Measurements from ENCODE around the gene EPSTI1.
A peak's percentile ranks its signal among the peaks of the same experiment; 100 is the strongest.
"Not testable (repeated sequence)": the region's sequence is repeated elsewhere in the genome, so short reads cannot be mapped to it uniquely, and the experiment has no call there.

Gene EPSTI1

DNA sequence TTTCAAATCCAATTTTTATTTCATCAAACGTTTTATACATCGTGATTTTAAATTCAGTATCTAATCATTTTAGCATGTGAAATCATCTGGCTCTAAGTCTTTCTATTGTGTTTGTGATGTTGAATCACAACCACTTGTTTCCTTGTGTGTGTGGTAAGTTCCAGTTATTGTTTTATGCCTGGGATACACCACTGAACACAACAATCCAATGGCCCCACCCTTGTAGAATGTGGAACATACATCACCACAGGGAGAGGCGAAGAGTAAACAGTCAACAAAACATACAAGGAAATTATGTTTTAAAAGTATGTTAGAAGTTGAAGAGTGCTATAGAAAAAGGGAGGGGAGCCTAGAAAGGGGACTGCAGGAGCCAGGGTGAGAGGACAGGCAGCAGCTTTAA, 100.5 kb downstream of the EPSTI1 start:
- no peak for DNase-seq

- DNase-seq: no peak
These were observed 106.7 kb downstream of the EPSTI1 start for GRCh38 chr13:42885325-42885724.

DNA sequence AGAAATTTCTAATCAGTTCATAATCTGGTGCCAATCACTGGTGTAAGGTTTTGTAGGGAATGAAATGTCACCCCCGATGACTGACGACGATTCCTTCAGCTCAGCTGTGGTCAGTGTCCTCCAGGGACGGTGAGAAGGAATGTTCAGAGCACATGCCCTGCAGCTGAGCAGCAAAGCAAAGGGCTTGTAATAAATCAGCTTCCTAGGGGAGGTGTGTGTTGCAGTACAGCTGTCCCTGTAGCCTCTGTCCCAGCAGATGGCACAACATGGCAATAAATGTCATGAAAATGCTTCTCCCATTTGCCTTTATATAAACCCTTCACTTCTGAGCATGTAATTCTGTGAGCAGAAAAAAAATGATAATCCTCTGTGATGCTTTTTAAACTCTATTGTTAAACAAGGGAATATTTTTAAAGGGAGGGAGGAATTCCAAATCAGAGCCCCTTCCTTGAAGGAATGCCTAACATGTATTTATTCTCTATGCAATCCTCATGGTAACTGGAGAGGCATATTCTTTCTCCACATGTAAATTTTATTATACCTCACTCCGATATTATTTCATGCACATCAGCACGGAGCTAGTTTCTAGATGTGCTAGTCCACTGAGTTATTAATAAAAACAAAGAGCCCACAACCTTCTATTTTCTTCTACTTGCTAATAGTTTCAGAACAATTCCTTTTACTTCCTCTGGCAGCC, 108.1 kb downstream of the EPSTI1 start:
- no peak for DNase-seq

DNA sequence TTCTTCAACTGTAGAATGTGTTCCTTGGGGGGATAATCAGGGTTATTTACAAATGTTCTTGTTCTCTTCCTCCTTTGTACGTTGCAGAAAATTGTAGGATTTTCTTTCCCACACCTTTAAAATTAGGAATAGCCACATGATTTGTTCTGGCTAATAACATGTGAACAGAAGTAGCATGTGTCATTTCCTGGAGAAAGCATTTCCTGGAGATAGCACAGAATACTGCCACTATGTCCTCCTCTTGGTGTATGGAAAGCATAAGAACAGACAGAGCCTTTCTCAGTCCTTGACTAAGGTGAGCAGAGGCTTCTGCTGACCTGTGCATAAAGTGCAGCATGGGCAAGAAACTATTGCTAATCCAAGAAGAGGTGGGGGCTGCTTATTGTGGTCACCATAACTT, 108.9 kb downstream of the EPSTI1 start:
- no peak for DNase-seq

DNA sequence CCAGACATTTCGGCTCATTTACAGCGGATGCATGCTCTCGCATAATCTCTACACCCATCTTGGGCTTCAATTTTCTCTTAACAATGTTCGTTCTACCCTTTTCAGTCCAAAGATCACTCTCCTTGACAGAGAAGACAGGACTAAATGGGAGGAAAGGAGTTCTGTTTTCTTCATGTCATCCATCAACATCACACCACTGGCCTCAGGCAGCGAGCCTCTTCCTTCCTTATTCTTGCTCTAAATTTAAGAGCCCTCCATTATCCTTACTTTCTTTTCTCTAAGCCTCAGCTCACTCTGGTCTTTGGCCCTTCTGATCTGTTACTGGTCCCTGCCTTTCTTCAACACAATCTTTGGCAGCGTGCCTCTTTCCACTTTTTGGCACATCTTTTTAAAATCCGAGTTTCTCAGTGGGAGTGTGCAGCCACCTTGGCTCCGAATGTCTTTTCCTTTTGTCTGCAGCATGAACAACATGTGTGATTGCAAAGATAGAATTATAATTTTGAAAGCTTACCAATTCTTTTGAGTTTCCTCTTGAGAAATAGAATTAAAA, 111.9 kb downstream of the EPSTI1 start:
- no peak for DNase-seq

GRCh38 chr13:42878721-42879120, 113.3 kb downstream of the EPSTI1 start:
- DNase-seq: no peak

DNA sequence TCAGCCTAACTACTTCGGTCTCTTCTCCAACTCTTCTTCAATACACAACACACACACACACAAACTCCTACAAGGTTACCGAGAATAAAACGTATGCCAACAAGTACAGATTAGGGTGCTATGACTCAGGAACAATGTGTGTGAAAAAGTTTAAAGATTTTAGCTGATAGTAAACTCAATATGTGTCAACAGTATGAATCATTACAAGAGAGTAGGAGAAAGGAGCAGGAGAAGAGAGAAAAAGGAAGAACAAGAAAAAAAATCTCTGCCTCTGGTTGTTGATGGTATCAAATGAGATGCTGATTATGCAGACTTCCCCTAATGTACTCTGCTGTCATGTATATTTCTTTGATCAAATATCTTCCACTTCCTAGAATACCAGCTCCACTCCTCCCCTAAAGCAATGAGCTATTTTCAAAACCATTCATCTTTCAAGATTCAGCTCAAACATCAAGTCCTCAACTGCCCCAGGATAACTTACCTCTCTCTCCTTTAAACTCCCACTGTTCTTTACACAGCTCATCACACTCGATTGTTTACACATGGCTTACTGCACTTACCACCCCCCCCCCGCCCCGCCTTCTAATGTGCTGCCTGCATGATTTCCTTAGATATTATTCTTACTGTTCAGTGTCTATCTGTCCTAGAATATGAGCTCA, 115.0 kb downstream of the EPSTI1 start:
- no peak for DNase-seq

DNA sequence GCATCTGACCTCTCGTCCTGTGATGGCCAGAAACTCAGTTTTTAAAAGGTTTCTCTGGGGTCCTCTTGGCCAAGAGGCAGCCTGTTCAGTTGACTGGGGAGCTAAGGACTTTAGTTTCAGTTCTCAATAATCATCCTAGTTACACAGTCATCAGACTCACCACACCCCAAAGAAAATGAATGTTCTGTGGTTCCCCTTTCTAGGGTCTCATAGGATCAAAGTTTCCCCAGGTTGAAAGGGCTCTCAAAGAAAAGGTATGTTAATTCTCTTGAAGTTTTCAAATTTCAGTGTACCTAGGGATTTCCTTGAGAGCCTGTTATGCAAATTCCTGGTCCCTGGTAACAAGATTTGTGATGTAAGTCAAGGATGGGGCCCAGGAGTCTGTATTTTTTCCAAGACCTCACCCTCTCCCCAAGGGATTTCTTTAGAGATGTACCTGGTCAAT, 115.7 kb downstream of the EPSTI1 start:
- DNase-seq: peak; percentile 22

DNA sequence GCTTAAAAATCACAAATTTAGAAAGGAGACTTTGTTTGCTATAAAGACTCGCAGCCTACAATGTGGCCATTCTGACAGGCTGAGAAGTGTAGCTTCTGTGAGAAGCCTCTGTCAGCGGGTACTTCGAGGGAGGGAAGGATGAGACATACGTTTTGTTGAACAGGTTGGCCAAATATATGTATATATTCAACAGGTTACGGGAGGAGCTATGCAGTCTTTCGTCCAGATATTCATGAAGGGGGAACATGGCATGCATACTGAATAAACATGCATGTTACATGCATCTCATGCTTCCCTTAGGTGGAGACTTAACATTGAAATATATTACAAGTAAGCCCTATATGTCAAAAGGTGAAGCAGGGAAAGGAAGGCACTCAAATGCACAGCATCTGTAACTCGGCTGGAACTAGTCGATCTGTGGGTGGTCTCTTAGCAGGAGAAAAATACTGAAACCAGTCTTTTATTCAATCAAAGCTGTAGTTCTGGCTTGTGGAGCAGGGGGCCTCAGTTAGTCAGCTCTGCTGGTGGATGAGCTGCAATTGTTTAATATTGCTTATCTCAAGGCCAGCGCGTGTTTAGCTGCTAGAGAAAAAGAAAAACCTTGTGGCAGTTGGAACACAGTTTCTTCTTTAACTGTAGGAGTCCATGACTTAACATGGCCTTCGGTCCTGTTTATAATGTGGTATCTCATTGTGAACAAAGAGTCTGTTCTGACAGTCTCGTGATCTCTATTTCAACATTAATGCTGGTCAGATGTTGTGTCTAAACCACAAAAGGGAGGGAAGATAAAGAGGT, 116.4 kb downstream of the EPSTI1 start:
- no peak for DNase-seq

DNA sequence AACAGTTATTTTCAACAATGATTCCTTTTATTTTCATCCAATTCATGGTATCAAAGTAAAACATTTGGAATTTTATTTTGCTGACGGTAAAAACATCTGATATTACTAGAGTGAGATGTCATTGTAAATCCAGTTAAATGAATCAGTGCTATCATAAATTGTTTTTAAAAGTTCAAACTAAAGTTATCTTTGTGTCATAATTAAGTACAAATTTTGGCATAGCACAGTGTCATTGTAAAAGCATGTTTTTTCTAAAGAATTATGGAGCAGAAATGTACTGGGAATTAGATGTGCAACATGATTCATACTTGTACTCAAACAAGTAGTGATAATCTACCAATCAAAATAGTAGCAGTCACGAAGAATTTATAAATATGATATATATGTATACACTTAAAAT, 117.8 kb downstream of the EPSTI1 start:
- DNase-seq: no peak

GRCh38 chr13:42873081-42873480, 119.0 kb downstream of the EPSTI1 start:
- DNase-seq: no peak

DNA sequence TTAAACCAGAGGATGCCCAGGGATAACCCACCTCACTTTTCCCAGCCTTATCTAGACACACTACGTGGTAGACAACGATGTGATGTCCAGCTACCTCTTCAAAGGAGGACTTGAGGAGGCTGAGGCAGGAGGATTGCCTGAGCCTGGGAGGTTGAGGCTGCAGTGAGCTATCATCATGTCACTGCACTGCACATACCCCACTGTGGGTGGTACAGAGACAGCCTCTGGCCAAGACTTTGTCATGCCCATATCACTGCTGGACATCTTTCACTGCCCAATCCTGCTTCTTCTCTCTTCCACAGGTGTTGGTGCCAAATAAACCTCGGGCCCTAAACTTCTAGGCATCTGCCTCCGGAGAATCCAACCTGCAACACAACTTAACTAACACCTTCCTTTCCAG, 124.8 kb downstream of the EPSTI1 start:
- DNase-seq: no peak

DNA sequence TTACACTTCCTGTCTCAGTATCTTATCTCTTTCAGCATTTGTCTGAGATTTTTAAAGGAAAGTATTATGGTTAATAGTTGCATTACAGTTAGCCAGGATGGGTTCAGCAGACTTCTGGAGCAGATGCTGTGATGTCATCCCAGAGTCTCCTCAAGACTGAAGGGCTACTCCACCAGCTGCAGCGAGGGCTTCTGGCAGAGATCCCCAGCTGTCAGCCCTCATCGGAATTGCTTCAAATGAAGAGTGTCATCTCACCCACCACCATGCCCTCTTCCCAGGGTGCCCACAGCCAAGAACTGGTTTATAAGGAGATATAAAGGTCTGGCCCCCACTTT, 126.3 kb downstream of the EPSTI1 start:
- no peak for DNase-seq

DNA sequence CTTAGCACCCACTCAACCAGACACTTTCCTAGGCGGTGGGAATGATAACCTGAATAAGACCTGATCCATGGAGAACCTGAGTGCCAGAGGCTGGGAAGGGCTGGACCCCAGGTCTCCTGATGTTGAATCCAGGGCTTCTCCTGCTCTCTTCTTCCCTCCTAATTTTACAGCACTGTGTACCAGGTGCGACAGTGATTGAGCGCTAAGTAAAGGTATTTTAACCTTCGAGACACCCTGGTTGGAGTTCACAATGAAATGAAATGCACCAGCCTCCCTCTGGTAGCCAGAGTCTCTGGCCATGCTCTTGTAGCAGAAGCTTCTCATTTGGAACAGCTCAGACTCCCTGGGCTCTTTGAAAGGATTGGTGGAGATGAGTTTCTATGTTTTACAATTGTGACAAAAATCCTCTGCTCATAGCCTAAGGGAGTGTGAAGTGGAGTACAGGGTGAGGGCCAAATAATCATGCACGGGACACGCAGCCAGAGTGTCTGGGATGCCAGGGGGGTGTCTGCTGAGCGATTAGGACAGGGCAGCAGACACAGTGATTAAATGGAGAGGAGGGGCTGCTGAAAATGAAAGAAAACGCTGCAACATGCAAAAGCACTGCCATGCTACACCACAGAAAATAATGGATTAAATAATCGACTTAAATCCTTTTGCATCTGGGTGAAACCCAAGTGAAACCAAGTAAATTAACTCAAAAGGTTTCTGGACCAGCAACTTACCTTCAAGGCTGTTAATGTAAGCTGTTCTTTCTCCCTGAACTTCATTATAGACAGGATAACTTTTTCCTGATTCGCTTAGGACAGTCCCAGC, 126.9 kb downstream of the EPSTI1 start:
- DNase-seq: no peak

GRCh38 chr13:42862370-42862769, 129.7 kb downstream of the EPSTI1 start:
- DNase-seq: not testable (repeated sequence)

DNA sequence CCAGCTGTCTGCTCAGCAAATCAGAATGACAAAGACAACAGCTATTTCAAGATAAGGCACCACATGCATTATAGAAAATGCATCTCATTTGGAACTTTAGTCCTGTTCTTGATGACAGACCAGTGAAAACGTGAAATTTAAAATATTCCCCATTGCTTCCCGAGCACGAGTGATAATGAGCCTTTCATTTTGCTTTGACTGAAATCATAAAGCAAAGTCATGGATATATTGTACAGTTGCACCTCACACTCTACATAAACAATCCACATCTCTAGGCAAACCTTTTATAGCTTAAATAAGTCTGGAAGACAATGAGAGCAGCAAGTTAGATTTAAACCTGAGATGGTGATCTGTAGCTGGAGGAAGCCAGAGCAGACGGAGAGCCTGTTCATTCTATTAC, 131.6 kb downstream of the EPSTI1 start:
- DNase-seq: no peak

- no peak for DNase-seq
These were observed 132.3 kb downstream of the EPSTI1 start for GRCh38 chr13:42859760-42860159.

DNA sequence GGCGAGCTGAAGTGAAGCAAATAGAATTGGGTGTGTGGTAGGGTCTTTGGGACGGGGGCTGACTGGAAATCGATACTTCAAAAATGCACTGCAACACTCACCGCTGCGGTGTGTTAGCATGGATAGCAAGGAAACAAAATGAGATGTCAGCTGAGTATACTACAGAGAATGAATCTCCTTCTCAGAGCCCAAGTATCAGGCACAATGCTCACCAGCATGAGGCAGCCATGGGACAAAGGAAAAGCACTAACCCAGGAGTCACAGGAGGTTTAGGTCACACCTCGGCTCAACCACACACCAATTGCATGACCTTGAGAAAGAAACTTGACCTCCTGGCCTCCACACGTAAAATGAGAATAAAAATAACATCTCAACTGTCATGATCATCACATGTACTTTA, 136.6 kb downstream of the EPSTI1 start:
- DNase-seq: no peak

DNA sequence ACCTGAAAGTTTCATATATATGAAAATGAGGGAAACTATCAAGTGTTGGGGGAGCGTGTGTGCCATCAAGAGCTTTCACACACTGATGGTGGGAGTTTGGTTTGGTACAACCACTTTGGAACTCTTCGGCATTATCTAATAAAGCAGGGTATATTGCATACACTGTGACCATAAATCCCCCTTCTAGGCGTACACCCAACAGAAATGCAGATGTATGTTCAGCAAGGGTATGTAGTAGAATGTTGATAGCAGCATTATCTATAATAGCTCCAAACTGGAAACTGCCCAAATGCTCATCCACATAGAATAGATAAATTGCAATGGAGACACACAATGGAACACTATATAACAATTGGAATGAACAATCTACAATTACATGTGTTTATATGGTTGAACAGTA, 139.9 kb downstream of the EPSTI1 start:
- no peak for DNase-seq

- no peak for DNase-seq
These were observed 142.8 kb downstream of the EPSTI1 start for GRCh38 chr13:42849200-42849599.

DNA sequence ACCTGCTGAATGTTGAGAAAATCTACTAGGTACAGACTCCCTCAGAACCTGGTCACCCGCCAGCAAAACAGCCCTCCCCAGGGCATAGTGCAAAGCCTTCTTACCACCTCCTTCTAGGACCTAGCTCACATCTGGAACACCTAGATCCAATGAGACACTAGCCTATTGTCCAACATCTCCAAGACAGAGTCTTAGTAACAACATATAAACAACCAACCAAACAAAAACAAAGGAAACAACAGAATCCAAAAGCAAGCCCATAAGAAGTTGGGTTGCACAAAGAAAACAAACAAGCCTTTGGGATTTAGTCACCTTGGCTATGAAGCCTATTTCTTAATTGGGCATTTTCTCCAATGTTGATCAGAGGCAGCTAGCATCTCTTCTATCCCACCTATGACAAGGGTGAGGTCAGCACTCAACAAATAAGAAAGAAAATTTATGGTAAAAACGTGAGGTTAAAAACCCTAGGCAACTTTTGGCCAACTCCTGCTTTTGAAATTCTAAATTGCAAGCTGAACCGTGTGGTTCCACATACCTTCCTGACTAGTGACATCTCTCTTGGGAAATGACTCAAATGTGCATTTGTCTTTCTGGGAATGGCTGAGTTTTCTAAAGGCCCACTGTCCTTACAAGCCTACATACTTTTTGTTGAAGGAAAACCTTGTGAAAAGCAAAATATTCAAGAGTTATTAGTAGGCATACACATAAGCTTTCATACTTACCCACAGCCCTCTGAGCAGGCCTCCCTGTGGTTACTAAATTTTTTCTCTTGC, 144.0 kb downstream of the EPSTI1 start:
- DNase-seq: no peak

Data from SIG-M5 (cell line).